ENCODE results near the gene TM4SF20.

DNA sequence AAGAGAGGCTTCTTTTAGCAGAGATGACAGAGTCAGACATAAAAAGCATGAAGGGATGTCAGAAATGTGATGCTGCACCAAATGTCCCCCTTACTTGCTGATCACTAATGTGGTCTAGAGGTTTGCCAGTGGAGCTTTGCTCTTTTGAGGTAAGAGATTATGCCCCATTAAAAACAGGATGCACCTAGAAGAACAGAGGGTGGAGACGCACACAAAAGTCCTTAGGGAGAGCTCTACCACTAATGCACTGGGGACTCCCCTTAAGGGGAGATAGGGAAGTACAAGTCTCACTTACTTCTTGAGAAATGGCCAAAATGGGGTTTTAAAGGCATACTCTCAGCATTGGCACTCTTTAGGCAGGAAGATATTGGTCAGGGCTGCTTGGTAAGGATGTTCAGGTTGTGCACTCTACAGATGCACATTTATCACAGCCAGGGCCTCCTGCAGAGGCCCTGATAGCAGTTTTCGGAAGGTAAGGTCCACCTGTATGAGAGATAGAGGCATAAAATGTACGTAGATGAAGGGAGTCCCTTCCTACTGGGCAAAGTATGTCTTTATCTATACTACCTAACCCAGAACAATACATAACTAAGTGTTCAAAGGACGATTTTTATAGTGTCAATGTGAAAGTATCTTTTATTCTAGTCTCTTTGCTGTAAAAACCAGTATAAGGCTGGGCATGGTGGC, 25.6 kb upstream of the TM4SF20 start:
- TF ChIP-seq BACH1 (IDR thresholded peaks at IDR 0.05; ENCODE audit: borderline replicate concordance), result no peak
- no peak for TF ChIP-seq YY1 (IDR thresholded peaks at IDR 0.05; ENCODE audit: low read depth, low read length)
- TF ChIP-seq POLR2AphosphoS5 (IDR thresholded peaks at IDR 0.05; ENCODE audit: low read length), result no peak
- TF ChIP-seq ZZZ3 (IDR thresholded peaks at IDR 0.05; ENCODE audit: control insufficient read depth, insufficient read length, low read depth), result no peak
- TF ChIP-seq POLR2A (IDR thresholded peaks at IDR 0.05; ENCODE audit: low read depth, low read length), result no peak
- TF ChIP-seq TAF1 (IDR thresholded peaks at IDR 0.05; ENCODE audit: borderline replicate concordance, low read depth, low read length), result no peak
- TF ChIP-seq CTCF (IDR thresholded peaks at IDR 0.05 in 2 of 3, conservative IDR thresholded peaks at IDR 0.05 in 1 of 3; ENCODE audit: control insufficient read depth in 2 of 3, extremely low read depth in 1 of 3, insufficient read depth in 1 of 3, low read depth in 3 of 3, low read length in 3 of 3), result no peak
- TF ChIP-seq RAD21 (IDR thresholded peaks at IDR 0.05; ENCODE audit: insufficient read depth, low read depth, low read length), result no peak

All from GM12878 (cell line).